ENCODE measurements around the gene ZWILCH. TPM values are rescaled to one million over a fixed set of nuclear protein-coding genes. Genes with fewer than 3 reads are reported as not detected.

Gene ZWILCH
- total and polyA plus RNA-seq, 8 donors: 0.89 to 46.7 (median 5.8) TPM

DNA sequence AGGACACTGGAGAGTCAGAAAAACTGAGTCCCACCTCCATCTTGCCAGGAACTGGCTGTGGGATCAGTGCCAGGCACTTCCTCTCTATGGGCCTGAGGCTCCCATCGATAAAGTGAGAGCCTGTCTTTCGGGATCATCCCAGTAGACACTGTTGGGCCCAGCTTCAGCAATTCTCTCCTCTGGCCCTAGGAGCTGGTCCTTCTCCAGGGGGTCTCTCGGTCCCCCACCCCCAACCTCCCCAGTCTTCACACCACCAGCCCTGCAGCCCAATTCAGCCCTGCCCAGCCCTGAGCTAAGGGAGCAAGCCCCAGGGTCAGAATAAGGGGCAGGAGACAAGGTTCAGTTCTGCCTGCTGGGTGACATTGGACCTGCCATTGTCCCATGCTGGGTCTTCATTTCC lies 65.2 kb downstream of the ZWILCH start:
- Histone ChIP-seq H3K4me1 (peaks cover 0 to 7% (median 3%) of the 10 kb centered on the region in 4 donors), H3K4me3 (no peak overlapping the region), H3K27me3 (no peaks in the 10 kb centered on the region), H3K27ac (no peak overlapping the region), H3K36me3 (no peaks in the 10 kb centered on the region), H3K9me3 (no peaks in the 10 kb centered on the region)
- no peak for DNase-seq
- intact Hi-C loops (cut with DNase I; ENCODE audit: low total_unique reads): no loop called here
- WGBS, 5 donors: 85 to 89% (median 86%) methylated on average over 3 of the region's 3 CpGs
- TF ChIP-seq POLR2AphosphoS5 (IDR thresholded peaks at IDR 0.05): no peak
- TF ChIP-seq, protein P1, sequence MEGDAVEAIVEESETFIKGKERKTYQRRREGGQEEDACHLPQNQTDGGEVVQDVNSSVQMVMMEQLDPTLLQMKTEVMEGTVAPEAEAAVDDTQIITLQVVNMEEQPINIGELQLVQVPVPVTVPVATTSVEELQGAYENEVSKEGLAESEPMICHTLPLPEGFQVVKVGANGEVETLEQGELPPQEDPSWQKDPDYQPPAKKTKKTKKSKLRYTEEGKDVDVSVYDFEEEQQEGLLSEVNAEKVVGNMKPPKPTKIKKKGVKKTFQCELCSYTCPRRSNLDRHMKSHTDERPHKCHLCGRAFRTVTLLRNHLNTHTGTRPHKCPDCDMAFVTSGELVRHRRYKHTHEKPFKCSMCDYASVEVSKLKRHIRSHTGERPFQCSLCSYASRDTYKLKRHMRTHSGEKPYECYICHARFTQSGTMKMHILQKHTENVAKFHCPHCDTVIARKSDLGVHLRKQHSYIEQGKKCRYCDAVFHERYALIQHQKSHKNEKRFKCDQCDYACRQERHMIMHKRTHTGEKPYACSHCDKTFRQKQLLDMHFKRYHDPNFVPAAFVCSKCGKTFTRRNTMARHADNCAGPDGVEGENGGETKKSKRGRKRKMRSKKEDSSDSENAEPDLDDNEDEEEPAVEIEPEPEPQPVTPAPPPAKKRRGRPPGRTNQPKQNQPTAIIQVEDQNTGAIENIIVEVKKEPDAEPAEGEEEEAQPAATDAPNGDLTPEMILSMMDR (IDR thresholded peaks at IDR 0.05): no peak
- no peak for TF ChIP-seq POLR2A (IDR thresholded peaks at IDR 0.05)
- no peak for TF ChIP-seq EP300 (IDR thresholded peaks at IDR 0.05)

GRCh38 chr15:66570842-66571478 lies 65.8 kb downstream of the ZWILCH start:
- intact Hi-C loops (cut with DNase I; ENCODE audit: low total_unique reads): no loop called here
- H3K9me3 ChIP-seq: no peaks in the 10 kb centered on the region
- no peaks in the 10 kb centered on the region for H3K27me3 ChIP-seq
- TF ChIP-seq POLR2AphosphoS5 (IDR thresholded peaks at IDR 0.05): no peak
- TF ChIP-seq, protein P1 (IDR thresholded peaks at IDR 0.05): no peak
- no peak for TF ChIP-seq POLR2A (IDR thresholded peaks at IDR 0.05)
- TF ChIP-seq EP300 (IDR thresholded peaks at IDR 0.05): no peak
- DNase-seq: no peak
- H3K27ac ChIP-seq: no peak overlapping the region
- no peak overlapping the region for H3K4me3 ChIP-seq
- H3K4me1 ChIP-seq: peaks cover 0 to 7% (median 3%) of the 10 kb centered on the region in 4 donors
- WGBS, 5 donors: 77 to 93% (median 87%) methylated on average over 6 of the region's 6 CpGs
- no peaks in the 10 kb centered on the region for H3K36me3 ChIP-seq

DNA sequence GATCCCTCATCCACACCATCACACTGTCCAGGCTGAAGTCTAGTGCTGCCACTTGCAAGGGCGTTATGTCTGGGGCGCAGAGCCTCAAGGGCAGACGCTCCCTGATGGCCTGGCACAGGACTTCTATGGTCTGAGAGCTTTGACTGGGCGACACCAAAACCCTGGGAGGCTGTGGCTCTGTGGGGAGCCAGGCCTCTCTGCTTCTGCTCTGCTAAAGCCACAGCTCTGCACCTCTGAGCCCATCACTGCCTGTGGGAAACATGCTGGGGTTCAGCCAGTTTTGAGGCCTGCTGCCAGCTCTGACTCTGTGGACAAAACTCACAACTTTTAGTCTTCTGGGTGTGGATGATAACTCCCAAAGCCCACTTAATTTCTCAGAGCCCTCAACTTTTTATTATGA lies 67.0 kb downstream of the ZWILCH start:
- peaks cover 0 to 2% (median under 1%) of the 10 kb centered on the region in 4 donors for H3K4me1 ChIP-seq
- H3K4me3 ChIP-seq: no peak overlapping the region
- peak in 1 of 2 donors; percentile 17 for DNase-seq
- no peak for TF ChIP-seq POLR2AphosphoS5 (IDR thresholded peaks at IDR 0.05)
- TF ChIP-seq, protein P1 (IDR thresholded peaks at IDR 0.05): no peak
- no peak for TF ChIP-seq POLR2A (IDR thresholded peaks at IDR 0.05)
- TF ChIP-seq EP300 (IDR thresholded peaks at IDR 0.05): no peak
- WGBS, 5 donors: 60 to 95% (median 87%) methylated on average over 2 to 4 of the region's 4 CpGs
- intact Hi-C loops (cut with DNase I; ENCODE audit: low total_unique reads): no loop called here
- H3K27ac ChIP-seq: no peak overlapping the region
- H3K36me3 ChIP-seq: no peaks in the 10 kb centered on the region
- H3K9me3 ChIP-seq: no peaks in the 10 kb centered on the region
- no peaks in the 10 kb centered on the region for H3K27me3 ChIP-seq

DNA sequence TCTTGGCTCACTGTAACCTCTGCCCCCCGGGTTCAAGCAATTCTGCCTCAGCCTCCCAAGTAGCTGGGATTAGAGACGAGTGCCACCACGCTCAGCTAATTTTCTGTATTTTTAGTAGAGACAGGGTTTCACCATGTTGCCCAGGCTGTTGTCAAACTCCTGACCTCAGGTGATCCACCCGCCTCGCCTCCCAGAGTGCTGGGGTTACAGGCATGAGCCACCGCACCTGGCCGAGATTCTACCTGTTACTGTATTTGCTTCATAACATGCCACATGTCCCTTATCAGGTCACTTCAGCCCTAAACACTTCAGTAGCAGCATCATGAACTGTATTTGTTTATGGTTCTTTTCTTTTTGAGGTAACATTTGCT lies 68.2 kb downstream of the ZWILCH start:
- Histone ChIP-seq H3K27me3 (no peaks in the 10 kb centered on the region), H3K27ac (no peak overlapping the region), H3K4me3 (no peak overlapping the region), H3K4me1 (no peaks in the 10 kb centered on the region), H3K36me3 (no peaks in the 10 kb centered on the region), H3K9me3 (no peaks in the 10 kb centered on the region)
- TF ChIP-seq, protein P1 (IDR thresholded peaks at IDR 0.05): no peak
- TF ChIP-seq POLR2AphosphoS5 (IDR thresholded peaks at IDR 0.05) (no peak), POLR2A (IDR thresholded peaks at IDR 0.05) (no peak), EP300 (IDR thresholded peaks at IDR 0.05) (no peak)
- no peak for DNase-seq
- 81 to 91% (median 88%) methylated on average over 7 of the region's 7 CpGs for WGBS, 5 donors
- intact Hi-C loops (cut with DNase I; ENCODE audit: low total_unique reads): no loop called here
